DOHH2 (cell line): Measurements from ENCODE around the gene MRPS2.

Experiments used
- H3F3A ChIP-seq: fragments of 200-600 bp; sonication (generic), shearing (Covaris generic); 2 replicates; pipeline ENCODE4 v1.6.0; 2016; ENCODE audit warnings: antibody characterized with exemption, mild to moderate bottlenecking; ENCODE audit not compliant: control insufficient read depth, insufficient read depth
- H3K27ac ChIP-seq: fragments of 200-600 bp; sonication (generic); 2 replicates; pipeline ENCODE4 v1.5.1; 2014; ENCODE audit warnings: low read depth, mild to moderate bottlenecking, low read length, moderate library complexity
- H3K27me3 ChIP-seq: fragments of 200-600 bp; sonication (generic); 2 replicates; pipeline ENCODE4 v1.6.1; 2014; ENCODE audit warnings: mild to moderate bottlenecking, low read length, mixed read lengths; ENCODE audit not compliant: control insufficient read depth
- H3K36me3 ChIP-seq: fragments of 200-600 bp; sonication (generic); 2 replicates; pipeline ENCODE4 v1.6.1; 2014; ENCODE audit warnings: mild to moderate bottlenecking, low read length, moderate library complexity, mixed read lengths; ENCODE audit not compliant: control insufficient read depth
- H3K4me1 ChIP-seq: fragments of 200-600 bp; sonication (generic); 2 replicates; pipeline ENCODE4 v1.6.1; 2014; ENCODE audit warnings: mild to moderate bottlenecking, low read length, mixed read lengths; ENCODE audit not compliant: control insufficient read depth
- H3K4me2 ChIP-seq: fragments of 200-600 bp; sonication (generic); 2 replicates; pipeline ENCODE4 v1.6.0; 2014; ENCODE audit warnings: mild to moderate bottlenecking, low read length, moderate library complexity
- H3K4me3 ChIP-seq: fragments of 200-600 bp; sonication (generic); 2 replicates; pipeline ENCODE4 v1.5.1; 2014; ENCODE audit warnings: mild to moderate bottlenecking, low read length, mixed read lengths
- H3K79me2 ChIP-seq: fragments of 200-600 bp; sonication (generic); 2 replicates; pipeline ENCODE4 v1.6.1; 2014; ENCODE audit warnings: mild to moderate bottlenecking, low read length, mixed read lengths; ENCODE audit not compliant: control insufficient read depth
- H3K9me2 ChIP-seq: fragments of 200-600 bp; sonication (generic); replicated peaks from 2 replicates; pipeline ENCODE4 v1.6.1; 2014; ENCODE audit warnings: mild to moderate bottlenecking, low read length, mixed read lengths; ENCODE audit not compliant: control insufficient read depth
- H3K9me3 ChIP-seq: fragments of 200-600 bp; sonication (generic); 2 replicates; pipeline ENCODE4 v1.6.1; 2014; ENCODE audit warnings: antibody characterized with exemption, low read length, mixed read lengths; ENCODE audit not compliant: control insufficient read depth, insufficient read depth
- H4K20me1 ChIP-seq: fragments of 200-600 bp; sonication (generic); 2 replicates; pipeline ENCODE4 v1.6.0; 2014; ENCODE audit warnings: low read depth, mild to moderate bottlenecking, antibody characterized with exemption, low read length, moderate library complexity; ENCODE audit not compliant: control insufficient read depth, insufficient read depth
- CTCF ChIP-seq: fragments of 200-600 bp; sonication (generic); IDR thresholded peaks from one replicate; pipeline ENCODE4 v1.5.1; 2014; ENCODE audit warnings: antibody characterized with exemption, mild to moderate bottlenecking, low read depth, low read length; ENCODE audit not compliant: poor library complexity, severe bottlenecking
- EZH2phosphoT487 ChIP-seq: fragments of 200-600 bp; sonication (generic); IDR thresholded peaks from 2 replicates; pipeline ENCODE4 v1.6.1; 2017; ENCODE audit warnings: borderline replicate concordance, mild to moderate bottlenecking, antibody characterized with exemption, low read length, moderate library complexity, mixed read lengths

The MRPS2 gene

GRCh38 chr9:135507104-135508035 is 6.9 kb downstream of the MRPS2 start:
- Histone ChIP-seq H3K27me3 (no peaks in the 10 kb centered on the region), H3K79me2 (peaks cover 8% of the 10 kb centered on the region), H3K9me3 (no peaks in the 10 kb centered on the region; the same call in 1 of the 2 replicates), H3K27ac (no peak overlapping the region), H3F3A (no peaks in the 10 kb centered on the region), H3K4me2 (no peak overlapping the region), H3K4me1 (no peaks in the 10 kb centered on the region), H3K4me3 (no peak overlapping the region), H3K36me3 (peaks cover 31% of the 10 kb centered on the region), H3K9me2 (no peaks in the 10 kb centered on the region), H4K20me1 (peaks cover 7% of the 10 kb centered on the region; the same call in 1 of the 2 replicates)
- TF ChIP-seq CTCF (no peak), EZH2phosphoT487 (no peak)

DNA sequence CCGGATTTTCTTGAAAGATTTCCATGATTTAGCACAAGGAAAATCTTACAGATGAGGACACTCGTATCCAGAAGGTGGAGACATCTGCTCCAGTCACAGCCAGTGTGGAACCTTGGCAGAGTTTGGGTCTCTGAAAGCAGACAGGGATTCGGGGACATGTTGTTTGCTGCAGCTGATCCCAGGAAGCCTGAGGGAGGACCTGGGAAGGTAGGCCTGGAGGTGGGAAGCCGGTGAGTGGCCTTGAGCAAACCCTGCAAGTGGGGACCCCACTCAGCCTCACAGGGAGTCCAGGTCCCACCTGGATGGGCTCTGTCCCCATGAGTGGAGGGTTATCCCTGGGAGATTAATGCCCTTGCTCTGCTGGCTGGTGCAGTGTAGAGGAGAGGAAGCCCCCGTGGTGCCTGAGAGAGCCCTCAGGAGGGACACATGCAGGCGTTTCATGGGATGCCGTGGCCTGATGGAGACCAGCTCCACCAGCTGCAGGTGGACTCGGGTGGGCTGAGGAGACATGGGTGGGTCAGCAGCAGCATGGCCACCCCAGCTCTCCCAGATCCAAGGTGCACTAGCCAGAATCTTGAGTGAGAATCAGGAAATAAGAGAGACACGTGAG is 7.8 kb downstream of the MRPS2 start:
- H3K4me1 ChIP-seq = no peaks in the 10 kb centered on the region
- no peaks in the 10 kb centered on the region for H3F3A ChIP-seq
- peaks cover 7% of the 10 kb centered on the region; the same call in 1 of the 2 replicates for H4K20me1 ChIP-seq
- no peaks in the 10 kb centered on the region for H3K27me3 ChIP-seq
- TF ChIP-seq EZH2phosphoT487 (no peak), CTCF (no peak)
- peaks cover 21% of the 10 kb centered on the region for H3K36me3 ChIP-seq
- no peaks in the 10 kb centered on the region for H3K9me2 ChIP-seq
- no peak overlapping the region for H3K4me2 ChIP-seq
- H3K27ac ChIP-seq = no peak overlapping the region
- H3K9me3 ChIP-seq = no peaks in the 10 kb centered on the region; the same call in 1 of the 2 replicates
- H3K79me2 ChIP-seq = no peaks in the 10 kb centered on the region; the same call in 1 of the 2 replicates
- H3K4me3 ChIP-seq = no peak overlapping the region

- Histone ChIP-seq H3K27ac (no peak overlapping the region), H3K36me3 (peaks cover 10% of the 10 kb centered on the region), H3K4me2 (no peak overlapping the region), H3K9me2 (no peaks in the 10 kb centered on the region), H3K4me1 (no peaks in the 10 kb centered on the region), H3K27me3 (no peaks in the 10 kb centered on the region), H3K4me3 (no peak overlapping the region), H4K20me1 (peaks cover 7% of the 10 kb centered on the region; the same call in 1 of the 2 replicates), H3K9me3 (no peaks in the 10 kb centered on the region; the same call in 1 of the 2 replicates), H3F3A (no peaks in the 10 kb centered on the region), H3K79me2 (no peaks in the 10 kb centered on the region)
- TF ChIP-seq EZH2phosphoT487 (no peak), CTCF (no peak)
These were observed 9.0 kb downstream of the MRPS2 start for GRCh38 chr9:135509458-135509857.
